K562 (cell line): ENCODE measurements around the gene CSF2RB. TPM values are rescaled to one million over a fixed set of nuclear protein-coding genes. Genes with fewer than 3 reads are reported as not detected.

Source experiments
- ATAC-seq: fragments of 200-7000 bp; cut with Tn5 transposase; 3 replicates; pipeline ENCODE4 v1.9.1; 2020; ENCODE audit warnings: moderate library complexity
- BruUV-seq: library from RNA; stranded (reverse); fragments of 400-500 nt; replicated peaks from 2 replicates; lab custom pipeline; 2021; lab: Mats Ljungman, UMichigan
- CTCF ChIA-PET: fragments of 300-600 bp; formaldehyde crosslinking; extraction: SDS; loops from one replicate; lab custom pipeline; 2021; ENCODE audit warnings: low intra/inter-chr PET ratio; lab: Yijun Ruan, JAX
- POLR2A ChIA-PET: fragments of 300-600, 350-650 bp; sonication (Branson Sonifier 250); formaldehyde crosslinking; extraction: SDS; loops from one replicate; lab custom pipeline; 2021; ENCODE audit warnings: antibody characterized with exemption, inconsistent platforms; lab: Yijun Ruan, JAX
- DNase-seq, 4 experiments: peaks; one replicate each; pipeline versions ENCODE4 v3.0.0 to v3.0.0-alpha.2; 2011 to 2018; ENCODE audit warnings: low spot score in 3 of 4, mixed read lengths in 3 of 4; ENCODE audit errors: extremely low read depth in 1 of 4
- FAIRE-seq: peaks from 2 replicates; lab custom pipeline; 2011; peaks lifted over from hg19 to GRCh38; lab: Jason Lieb, UNC
- H2AFZ ChIP-seq: 2 replicates; pipeline ENCODE4 v1.6.0; 2011; ENCODE audit warnings: low read depth, low read length, control low read depth, inconsistent platforms
- H3K27ac ChIP-seq: fragments of 200-600 bp; 3 replicates; pipeline ENCODE4 v1.8.0; 2011; ENCODE audit warnings: low read depth, mild to moderate bottlenecking, control low read depth, inconsistent platforms, low read length, moderate library complexity, mixed read lengths; ENCODE audit errors: extremely low read depth
- H3K27me3 ChIP-seq, 2 experiments: fragments of 300-600 bp in 1 of 2; 2 replicates in 1 of 2; 3 replicates in 1 of 2; pipeline versions ENCODE4 v1.6.0 to v1.8.0; 2011; ENCODE audit warnings: inconsistent platforms in 2 of 2, low read length in 2 of 2, mild to moderate bottlenecking in 1 of 2, mixed read lengths in 1 of 2, moderate library complexity in 1 of 2; ENCODE audit not compliant: control insufficient read depth in 2 of 2, insufficient read depth in 2 of 2
- H3K36me3 ChIP-seq: fragments of 300-600 bp; 3 replicates; pipeline ENCODE4 v1.8.0; 2011; ENCODE audit warnings: mild to moderate bottlenecking, low read length, inconsistent platforms; ENCODE audit not compliant: control insufficient read depth, insufficient read depth
- H3K4me1 ChIP-seq, 2 experiments: fragments of 200-600 bp in 1 of 2; replicated peaks in 1 of 2; 2 replicates in 1 of 2; 3 replicates in 1 of 2; pipeline versions ENCODE4 v1.5.1 to v1.8.0; 2011; ENCODE audit warnings: inconsistent platforms in 2 of 2, low read length in 2 of 2, mild to moderate bottlenecking in 1 of 2, mixed read lengths in 1 of 2, moderate library complexity in 1 of 2; ENCODE audit not compliant: control insufficient read depth in 2 of 2, insufficient read depth in 2 of 2
- H3K4me2 ChIP-seq: 2 replicates; pipeline ENCODE4 v1.6.1; 2011; ENCODE audit warnings: low read length, control low read depth, inconsistent platforms, mixed read lengths; ENCODE audit not compliant: insufficient read depth
- H3K4me3 ChIP-seq: fragments of 200-600 bp; sonication (generic), shearing (Covaris generic); 2 replicates; pipeline ENCODE4 v1.5.1; 2016; ENCODE audit warnings: control low read depth, inconsistent platforms
- H3K79me2 ChIP-seq: fragments of 200-600 bp; 3 replicates; pipeline ENCODE4 v1.8.0; 2011; ENCODE audit warnings: low read length, inconsistent platforms; ENCODE audit not compliant: control insufficient read depth, insufficient read depth
- H3K9ac ChIP-seq, 2 experiments: 2 replicates each; pipeline versions ENCODE4 v1.6.0 to v1.6.1; 2011; ENCODE audit warnings: low read depth in 2 of 2, low read length in 2 of 2, control low read depth in 1 of 2, inconsistent platforms in 1 of 2, mild to moderate bottlenecking in 1 of 2, mixed read lengths in 1 of 2; ENCODE audit not compliant: insufficient read depth in 1 of 2
- H3K9me1 ChIP-seq: one replicate; pipeline ENCODE4 v1.6.0; 2011; ENCODE audit warnings: inconsistent platforms, mild to moderate bottlenecking, low read length, moderate library complexity; ENCODE audit not compliant: control insufficient read depth, insufficient read depth
- H3K9me3 ChIP-seq: replicated peaks from 2 replicates; pipeline ENCODE4 v1.5.1; 2011; ENCODE audit warnings: low read depth, low read length, inconsistent platforms; ENCODE audit not compliant: control insufficient read depth, insufficient read depth
- H4K20me1 ChIP-seq: replicated peaks from 2 replicates; pipeline ENCODE4 v1.6.1; 2011; ENCODE audit warnings: low read length, inconsistent platforms, mixed read lengths; ENCODE audit not compliant: control insufficient read depth, insufficient read depth
- CC2D1A ChIP-seq: fragments of 450-650 bp; IDR thresholded peaks from 2 replicates; pipeline ENCODE4 v1.6.1; 2017; ENCODE audit warnings: mild to moderate bottlenecking
- CREM ChIP-seq: IDR thresholded peaks from 2 replicates; pipeline ENCODE4 v1.6.1; 2014; ENCODE audit warnings: antibody characterized with exemption, low read depth
- GTF2F1 ChIP-seq: IDR thresholded peaks from 2 replicates; pipeline ENCODE4 v1.6.1; 2011; ENCODE audit warnings: low read depth, low read length, improper control_type of control experiment
- KDM4B ChIP-seq, 2 experiments: fragments of 450-650 bp in 1 of 2; sonication (generic) in 1 of 2; IDR thresholded peaks; 2 replicates each; pipeline ENCODE4 v1.6.1; 2016 to 2017; ENCODE audit warnings: borderline replicate concordance in 2 of 2, antibody characterized with exemption in 1 of 2, low read depth in 1 of 2, mild to moderate bottlenecking in 1 of 2
- PHF21A ChIP-seq: fragments of 450-650 bp; IDR thresholded peaks from 2 replicates; pipeline ENCODE4 v1.6.1; 2017; ENCODE audit warnings: low read depth, borderline replicate concordance
- RNF219 ChIP-seq: fragments of 250-450 bp; sonication (Bioruptor Pico); IDR thresholded peaks from 2 replicates; pipeline ENCODE4 v1.5.0; 2022; ENCODE audit warnings: mild to moderate bottlenecking
- SMAD1 ChIP-seq: fragments of 150-350 bp; IDR thresholded peaks from 2 replicates; pipeline ENCODE4 v1.6.1; 2014; ENCODE audit warnings: low read length, low read depth; ENCODE audit not compliant: partially characterized antibody
- SRSF1 ChIP-seq: fragments of 200-400 bp; formaldehyde crosslinking; IDR thresholded peaks from 2 replicates; pipeline ENCODE4 v1.6.1; 2017; ENCODE audit warnings: mild to moderate bottlenecking, low read depth, low read length, moderate library complexity
- TSC22D4 ChIP-seq: fragments of 450-650 bp; IDR thresholded peaks from 2 replicates; pipeline ENCODE4 v1.6.1; 2016; ENCODE audit warnings: missing genetic modification characterization, missing biosample characterization, control low read depth
- ZC3H4 ChIP-seq: sonication (generic); formaldehyde crosslinking; IDR thresholded peaks from 2 replicates; pipeline ENCODE4 v1.9.0; 2021; ENCODE audit warnings: missing genetic modification reagents, borderline replicate concordance
- ZNF436 ChIP-seq: fragments of 250-450, 450-650 bp; sonication (Bioruptor Pico); formaldehyde crosslinking; IDR thresholded peaks from 2 replicates; pipeline ENCODE4 v1.7.0; 2020; ENCODE audit warnings: mild to moderate bottlenecking
- ZNF584 ChIP-seq: fragments of 200-800 bp; sonication (Bioruptor generic); IDR thresholded peaks from 2 replicates; pipeline ENCODE4 v1.6.1; 2016; ENCODE audit warnings: low read depth, mild to moderate bottlenecking, missing genetic modification characterization, missing compliant biosample characterization
- ZNF778 ChIP-seq: fragments of 450-650 bp; formaldehyde crosslinking; IDR thresholded peaks from 2 replicates; pipeline ENCODE4 v1.4.0; 2020; ENCODE audit warnings: mild to moderate bottlenecking, moderate library complexity
- WGBS: fragments of 100-300 bp; shearing (Covaris generic); methylation state at CpG from one replicate; pipeline ENCODE4 v1.1.6; 2016; ENCODE audit warnings: low coverage, mixed read lengths; ENCODE audit not compliant: insufficient coverage; ENCODE audit errors: missing lambda C conversion rate; 5-methylcytosine and 5-hydroxymethylcytosine counted together
- in situ Hi-C: fragments of 300-500 bp; cut with MboI; formaldehyde crosslinking; loops from 4 replicates; pipeline ENCODE4 v1.15.0; 2018; ENCODE audit warnings: inconsistent platforms, mixed read lengths
- intact Hi-C: fragments of 100-400 bp; cut with micrococcal nuclease; formaldehyde crosslinking; loops from 2 replicates; pipeline ENCODE4 v1.14.2; 2022
- polyA plus RNA-seq, 8 experiments: library from polyadenylated mRNA; depleted of rRNA in 4 of 8; stranded (reverse) in 5 of 8; unstranded in 3 of 8; fragments of >200 nt; fragmentation: Nextera tagmentation in 2 of 8; fragmentation: Illumina TruSeq in 1 of 8; extraction: Ambion mirVana in 2 of 8; extraction: Trizol in 1 of 8; gene quantifications; 2 replicates each; pipeline versions ENCODE4 v1.2.1 to v1.2.3, GENCODE V29; 2011 to 2014; ENCODE audit warnings: inconsistent platforms in 1 of 8, missing spikeins in 1 of 8
- total RNA-seq, 7 experiments: library from RNA; depleted of rRNA in 6 of 7; stranded (reverse); fragments of >200 nt in 6 of 7; fragmentation: Illumina TruSeq in 2 of 7; extraction: Trizol in 2 of 7; gene quantifications; 2 replicates each; pipeline versions ENCODE4 v1.2.1 to v1.2.3, GENCODE V29; 2011 to 2021; ENCODE audit warnings: low replicate concordance in 1 of 7
- TF ChIP-seq, protein P1 (sequence below): fragments of 450-650 bp; IDR thresholded peaks from 2 replicates; pipeline ENCODE4 v1.6.1; 2017; ENCODE audit warnings: mild to moderate bottlenecking, moderate library complexity

The CSF2RB gene
- total and polyA plus RNA-seq, 9 of the 15 experiments (the other 6 are each of a cell fraction or from before 2014, with no cell fraction given), result 0.04 to 1.0 (median 0.36) TPM

DNA sequence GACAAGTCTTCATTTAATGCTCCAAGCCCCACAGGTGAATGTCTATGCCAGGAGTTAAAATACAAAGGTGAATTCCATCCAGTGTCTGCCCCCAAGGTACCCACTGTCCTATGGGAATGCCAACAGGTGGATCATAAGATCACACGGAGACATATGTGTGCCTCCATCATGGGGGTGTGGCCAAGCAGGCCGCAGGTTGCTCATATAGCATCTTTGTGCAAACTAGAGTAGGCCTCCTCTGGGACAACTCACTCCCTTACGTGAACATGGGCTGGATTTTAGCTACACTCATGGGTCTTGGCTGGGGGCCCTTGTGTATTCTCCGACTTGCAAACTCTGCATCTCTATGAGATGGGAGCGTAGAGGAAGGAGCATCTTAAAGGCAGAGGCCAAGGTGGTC is 45.7 kb upstream of the CSF2RB start:
- FAIRE-seq (no peak), ATAC-seq (no peak)
- intact Hi-C loops, result no loop called here
- Histone ChIP-seq H3K27me3 (peaks cover 0 to 10% of the 10 kb centered on the region in 2 experiments; a peak in 2 of 5 replicates), H3K4me1 (no peaks in the 10 kb centered on the region; a peak in 1 of 5 replicates), H3K27ac (no peak overlapping the region), H3K9me3 (no peaks in the 10 kb centered on the region), H3K9me1 (no peaks in the 10 kb centered on the region), H3K4me2 (no peak overlapping the region), H3K36me3 (no peaks in the 10 kb centered on the region), H2AFZ (no peak overlapping the region), H3K79me2 (no peaks in the 10 kb centered on the region)
- ChIA-PET CTCF (no interaction called here), POLR2A (interaction anchor here (0.7 kb wide), 1 partner anchor 22 kb away, joined by 3 read pairs; no protein-coding TSS in a partner anchor)
- BruUV-seq, result no TSS peak
- 3% methylated on average over 4 of the region's 5 CpGs for WGBS
- TF ChIP-seq CC2D1A, result no peak
- TF ChIP-seq RNF219, result no peak
- TF ChIP-seq ZNF584 (CRISPR knock-in tag), result no peak
- TF ChIP-seq SMAD1, result no peak
- TF ChIP-seq SRSF1, result no peak
- TF ChIP-seq ZC3H4 (CRISPR knock-in tag), result no peak
- no peak for TF ChIP-seq KDM4B (IDR thresholded peaks at IDR 0.05; ENCODE audit: borderline replicate concordance in 2 of 2, low read depth in 1 of 2)
- TF ChIP-seq, protein P1, sequence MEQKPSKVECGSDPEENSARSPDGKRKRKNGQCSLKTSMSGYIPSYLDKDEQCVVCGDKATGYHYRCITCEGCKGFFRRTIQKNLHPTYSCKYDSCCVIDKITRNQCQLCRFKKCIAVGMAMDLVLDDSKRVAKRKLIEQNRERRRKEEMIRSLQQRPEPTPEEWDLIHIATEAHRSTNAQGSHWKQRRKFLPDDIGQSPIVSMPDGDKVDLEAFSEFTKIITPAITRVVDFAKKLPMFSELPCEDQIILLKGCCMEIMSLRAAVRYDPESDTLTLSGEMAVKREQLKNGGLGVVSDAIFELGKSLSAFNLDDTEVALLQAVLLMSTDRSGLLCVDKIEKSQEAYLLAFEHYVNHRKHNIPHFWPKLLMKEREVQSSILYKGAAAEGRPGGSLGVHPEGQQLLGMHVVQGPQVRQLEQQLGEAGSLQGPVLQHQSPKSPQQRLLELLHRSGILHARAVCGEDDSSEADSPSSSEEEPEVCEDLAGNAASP, result no peak
- no peak for TF ChIP-seq TSC22D4 (tag)
- TF ChIP-seq PHF21A, result no peak
- TF ChIP-seq ZNF778 (CRISPR knock-in tag), result no peak
- TF ChIP-seq ZNF436, result no peak
- no peak for TF ChIP-seq GTF2F1
- TF ChIP-seq CREM, result no peak
- TF ChIP-seq, all 486 proteins: peak for 0
- DNase-seq, result no peak
- no peaks in the 10 kb centered on the region for H4K20me1 ChIP-seq
- in situ Hi-C loops, result loop anchor here (10.0 kb wide), 1 partner anchor 323 kb away; no protein-coding TSS in a partner anchor
- H3K9ac ChIP-seq, result no peak overlapping the region
- no peak overlapping the region for H3K4me3 ChIP-seq
